ENCODE results near the gene MRPS25.
A peak's percentile ranks its signal among the peaks of the same experiment; 100 is the strongest.

Gene MRPS25

GRCh38 chr3:15040844-15041243, 24.3 kb downstream of the MRPS25 start:
- no peak overlapping the region for H4K91ac ChIP-seq (ENCODE audit: low read depth, low read length)
- no peak overlapping the region for H4K8ac ChIP-seq (ENCODE audit: low read depth, low read length)

GRCh38 chr3:15038306-15038705, 26.8 kb downstream of the MRPS25 start:
- Histone ChIP-seq H2AFZ (ENCODE audit: insufficient read depth, low read length, poor library complexity) (no peak overlapping the region), H2BK120ac (ENCODE audit: insufficient read depth, low read length, poor library complexity) (no peak overlapping the region), H3K27me3 (ENCODE audit: insufficient read depth, low read length) (no peaks in the 10 kb centered on the region), H3K14ac (ENCODE audit: low read length) (no peak overlapping the region), H3K9me3 (ENCODE audit: insufficient read depth, low read depth, low read length) (no peaks in the 10 kb centered on the region), H4K91ac (ENCODE audit: low read depth, low read length) (no peak overlapping the region), H3K36me3 (ENCODE audit: control insufficient read depth in 1 of 2, insufficient read depth in 2 of 2, low read length in 2 of 2) (peaks cover 35 to 59% of the 10 kb centered on the region in 2 experiments), H2BK5ac (ENCODE audit: low read depth, low read length, poor library complexity) (no peak overlapping the region), H2BK12ac (ENCODE audit: low read length) (no peak overlapping the region), H4K12ac (ENCODE audit: low read depth, low read length) (no peak overlapping the region), H2AK5ac (ENCODE audit: low read length) (no peak overlapping the region), H3K9ac (ENCODE audit: low read length) (no peak overlapping the region), H3K4me3 (ENCODE audit: low read depth, low read length) (no peak overlapping the region), H3K23ac (ENCODE audit: low read length) (no peak overlapping the region), H3K27ac (ENCODE audit: low read depth, low read length) (no peak overlapping the region), H3K4me2 (ENCODE audit: low read length) (no peak overlapping the region), H3K79me2 (ENCODE audit: control insufficient read depth, insufficient read depth, low read length, poor library complexity) (no peaks in the 10 kb centered on the region), H4K8ac (ENCODE audit: low read depth, low read length) (no peak overlapping the region), H3K18ac (ENCODE audit: low read length) (no peak overlapping the region), H3K79me1 (ENCODE audit: low read length) (no peaks in the 10 kb centered on the region), H3K4ac (ENCODE audit: low read depth, low read length) (no peak overlapping the region), H3K4me1 (ENCODE audit: control insufficient read depth in 1 of 2, insufficient read depth in 2 of 2, low read length in 2 of 2) (no peaks in the 10 kb centered on the region)
- no CpG with 5 or more reads among the region's 6 CpGs for WGBS (ENCODE audit: extremely low coverage, insufficient coverage, insufficient read length)
- DNase-seq, result no peak

More at GRCh38 chr3:15040844-15041243, 24.3 kb downstream of the MRPS25 start:
- H4K12ac ChIP-seq (ENCODE audit: low read depth, low read length), result no peak overlapping the region
- no peak overlapping the region for H3K4me3 ChIP-seq (ENCODE audit: low read depth, low read length)
- H3K4ac ChIP-seq (ENCODE audit: low read depth, low read length), result no peak overlapping the region
- H3K9ac ChIP-seq (ENCODE audit: low read length), result peak overlapping the region; percentile 2
- no peak overlapping the region for H2BK120ac ChIP-seq (ENCODE audit: insufficient read depth, low read length, poor library complexity)
- no peaks in the 10 kb centered on the region for H3K4me1 ChIP-seq (ENCODE audit: control insufficient read depth in 1 of 2, insufficient read depth in 2 of 2, low read length in 2 of 2)
- WGBS (ENCODE audit: extremely low coverage, insufficient coverage, insufficient read length), result no CpG with 5 or more reads among the region's 3 CpGs
- H2AFZ ChIP-seq (ENCODE audit: insufficient read depth, low read length, poor library complexity), result no peak overlapping the region
- H2BK5ac ChIP-seq (ENCODE audit: low read depth, low read length, poor library complexity), result no peak overlapping the region
- no peak overlapping the region for H3K4me2 ChIP-seq (ENCODE audit: low read length)
- no peak overlapping the region for H3K23ac ChIP-seq (ENCODE audit: low read length)
- H3K79me2 ChIP-seq (ENCODE audit: control insufficient read depth, insufficient read depth, low read length, poor library complexity), result no peaks in the 10 kb centered on the region
- no peaks in the 10 kb centered on the region for H3K27me3 ChIP-seq (ENCODE audit: insufficient read depth, low read length)
- H2BK12ac ChIP-seq (ENCODE audit: low read length), result no peak overlapping the region
- no peaks in the 10 kb centered on the region for H3K9me3 ChIP-seq (ENCODE audit: insufficient read depth, low read depth, low read length)
- H3K36me3 ChIP-seq (ENCODE audit: control insufficient read depth in 1 of 2, insufficient read depth in 2 of 2, low read length in 2 of 2), result peaks cover 34 to 63% of the 10 kb centered on the region in 2 experiments
- H3K14ac ChIP-seq (ENCODE audit: low read length), result no peak overlapping the region
- no peak overlapping the region for H3K27ac ChIP-seq (ENCODE audit: low read depth, low read length)
- H2AK5ac ChIP-seq (ENCODE audit: low read length), result no peak overlapping the region
- no peak for DNase-seq
- H3K18ac ChIP-seq (ENCODE audit: low read length), result no peak overlapping the region
- H3K79me1 ChIP-seq (ENCODE audit: low read length), result no peaks in the 10 kb centered on the region

GRCh38 chr3:15033103-15033502, 32.0 kb downstream of the MRPS25 start:
- Histone ChIP-seq H2AFZ (ENCODE audit: insufficient read depth, low read length, poor library complexity) (no peak overlapping the region), H2BK5ac (ENCODE audit: low read depth, low read length, poor library complexity) (no peak overlapping the region), H3K14ac (ENCODE audit: low read length) (no peak overlapping the region), H3K27ac (ENCODE audit: low read depth, low read length) (no peak overlapping the region), H3K4me1 (ENCODE audit: control insufficient read depth in 1 of 2, insufficient read depth in 2 of 2, low read length in 2 of 2) (no peaks in the 10 kb centered on the region), H3K23ac (ENCODE audit: low read length) (no peak overlapping the region), H3K36me3 (ENCODE audit: control insufficient read depth in 1 of 2, insufficient read depth in 2 of 2, low read length in 2 of 2) (peaks cover 42 to 63% of the 10 kb centered on the region in 2 experiments), H2AK5ac (ENCODE audit: low read length) (no peak overlapping the region), H4K12ac (ENCODE audit: low read depth, low read length) (no peak overlapping the region), H3K18ac (ENCODE audit: low read length) (no peak overlapping the region), H3K27me3 (ENCODE audit: insufficient read depth, low read length) (no peaks in the 10 kb centered on the region), H3K9me3 (ENCODE audit: insufficient read depth, low read depth, low read length) (no peaks in the 10 kb centered on the region), H3K9ac (ENCODE audit: low read length) (no peak overlapping the region), H3K79me1 (ENCODE audit: low read length) (no peaks in the 10 kb centered on the region), H2BK120ac (ENCODE audit: insufficient read depth, low read length, poor library complexity) (no peak overlapping the region), H3K79me2 (ENCODE audit: control insufficient read depth, insufficient read depth, low read length, poor library complexity) (no peaks in the 10 kb centered on the region), H3K4ac (ENCODE audit: low read depth, low read length) (no peak overlapping the region), H3K4me3 (ENCODE audit: low read depth, low read length) (no peak overlapping the region), H3K4me2 (ENCODE audit: low read length) (no peak overlapping the region), H4K8ac (ENCODE audit: low read depth, low read length) (no peak overlapping the region), H2BK12ac (ENCODE audit: low read length) (no peak overlapping the region), H4K91ac (ENCODE audit: low read depth, low read length) (no peak overlapping the region)
- WGBS (ENCODE audit: extremely low coverage, insufficient coverage, insufficient read length), result no CpG with 5 or more reads among the region's 3 CpGs
- DNase-seq, result no peak

DNA sequence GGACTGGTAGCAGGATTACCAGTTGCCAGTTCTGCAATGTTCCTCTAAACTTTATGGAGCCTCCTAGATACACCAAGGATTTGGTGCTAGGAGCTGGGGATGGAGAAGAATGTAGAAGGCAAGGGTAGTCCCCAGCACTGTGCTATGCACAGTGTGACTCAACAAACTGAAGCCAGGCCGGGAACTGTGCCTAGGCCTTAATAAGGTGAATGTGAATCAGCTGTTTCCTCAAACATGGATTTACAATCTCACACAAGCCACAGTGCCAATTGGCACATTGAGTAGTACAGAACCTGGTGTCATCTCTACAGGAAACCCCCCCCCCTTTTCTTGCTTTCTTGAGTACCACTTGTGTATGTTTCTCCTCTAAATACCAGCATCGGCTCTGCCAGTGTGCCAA, 32.5 kb downstream of the MRPS25 start:
- H3K36me3 ChIP-seq (ENCODE audit: control insufficient read depth in 1 of 2, insufficient read depth in 2 of 2, low read length in 2 of 2), result peaks cover 42 to 60% of the 10 kb centered on the region in 2 experiments
- no peak overlapping the region for H3K4me2 ChIP-seq (ENCODE audit: low read length)
- H3K79me1 ChIP-seq (ENCODE audit: low read length), result no peaks in the 10 kb centered on the region
- H4K91ac ChIP-seq (ENCODE audit: low read depth, low read length), result no peak overlapping the region
- no CpG with 5 or more reads among the region's 2 CpGs for WGBS (ENCODE audit: extremely low coverage, insufficient coverage, insufficient read length)
- no peak overlapping the region for H2BK5ac ChIP-seq (ENCODE audit: low read depth, low read length, poor library complexity)
- DNase-seq, result no peak
- no peak overlapping the region for H2AFZ ChIP-seq (ENCODE audit: insufficient read depth, low read length, poor library complexity)
- H3K9me3 ChIP-seq (ENCODE audit: insufficient read depth, low read depth, low read length), result no peaks in the 10 kb centered on the region
- no peak overlapping the region for H3K4ac ChIP-seq (ENCODE audit: low read depth, low read length)
- H2BK120ac ChIP-seq (ENCODE audit: insufficient read depth, low read length, poor library complexity), result no peak overlapping the region
- H3K9ac ChIP-seq (ENCODE audit: low read length), result no peak overlapping the region
- no peak overlapping the region for H2AK5ac ChIP-seq (ENCODE audit: low read length)
- H3K4me1 ChIP-seq (ENCODE audit: control insufficient read depth in 1 of 2, insufficient read depth in 2 of 2, low read length in 2 of 2), result no peaks in the 10 kb centered on the region
- no peak overlapping the region for H3K4me3 ChIP-seq (ENCODE audit: low read depth, low read length)
- no peak overlapping the region for H4K8ac ChIP-seq (ENCODE audit: low read depth, low read length)
- no peak overlapping the region for H4K12ac ChIP-seq (ENCODE audit: low read depth, low read length)
- no peaks in the 10 kb centered on the region for H3K79me2 ChIP-seq (ENCODE audit: control insufficient read depth, insufficient read depth, low read length, poor library complexity)
- H3K18ac ChIP-seq (ENCODE audit: low read length), result no peak overlapping the region
- H3K27ac ChIP-seq (ENCODE audit: low read depth, low read length), result no peak overlapping the region
- no peaks in the 10 kb centered on the region for H3K27me3 ChIP-seq (ENCODE audit: insufficient read depth, low read length)
- no peak overlapping the region for H3K14ac ChIP-seq (ENCODE audit: low read length)
- H2BK12ac ChIP-seq (ENCODE audit: low read length), result no peak overlapping the region
- H3K23ac ChIP-seq (ENCODE audit: low read length), result no peak overlapping the region

All from trophoblast cell (in vitro differentiated cells and primary cell).